PFSK-1 (cell line): ENCODE measurements around the gene DIABLO.

Experiments used
- FOXP2 ChIP-seq: optimal IDR thresholded peaks from 2 replicates; pipeline ENCODE3; 2011; ENCODE audit warnings: borderline replicate concordance, control low read depth, inconsistent platforms; ENCODE audit not compliant: insufficient read depth; ENCODE audit errors: extremely low read length, extremely low read depth
- POLR2AphosphoS5 ChIP-seq: IDR thresholded peaks from 2 replicates; pipeline ENCODE4 v1.6.1; 2012; ENCODE audit warnings: low read depth, mild to moderate bottlenecking, control low read depth, low read length, moderate library complexity
- REST ChIP-seq, 2 experiments: IDR thresholded peaks; 2 replicates each; pipeline versions ENCODE4 v1.6.1 to v1.8.0; 2011 to 2012; ENCODE audit warnings: low read depth in 2 of 2, low read length in 2 of 2, control low read depth in 1 of 2, inconsistent platforms in 1 of 2, mild to moderate bottlenecking in 1 of 2, moderate library complexity in 1 of 2; ENCODE audit not compliant: insufficient read depth in 1 of 2
- SIN3A ChIP-seq: IDR thresholded peaks from 2 replicates; pipeline ENCODE4 v1.6.1; 2012; ENCODE audit warnings: mild to moderate bottlenecking, low read length, moderate library complexity, borderline replicate concordance; ENCODE audit not compliant: insufficient read depth
- TAF1 ChIP-seq: IDR thresholded peaks from 2 replicates; pipeline ENCODE4 v1.6.1; 2012; ENCODE audit warnings: low read length, control low read depth, borderline replicate concordance; ENCODE audit not compliant: insufficient read depth

GRCh38 chr12:122195405-122195804 is 30.4 kb downstream of the DIABLO start:
- no peak for TF ChIP-seq REST (IDR thresholded peaks at IDR 0.05; ENCODE audit: insufficient read depth in 1 of 2, low read depth in 2 of 2, low read length in 2 of 2)
- TF ChIP-seq FOXP2, result no peak
- no peak for TF ChIP-seq TAF1
- no peak for TF ChIP-seq POLR2AphosphoS5
- no peak for TF ChIP-seq SIN3A
